ENCODE results near the gene MDM1.

The MDM1 gene

GRCh38 chr12:68292151-68292943, 39.8 kb downstream of the MDM1 start:
- Histone ChIP-seq H3K4me1 (ENCODE audit: control insufficient read depth, insufficient read depth, low read length) (no peaks in the 10 kb centered on the region), H3K27me3 (ENCODE audit: control insufficient read depth, insufficient read depth, low read length) (no peaks in the 10 kb centered on the region), H3K36me3 (ENCODE audit: control insufficient read depth, insufficient read depth, low read length) (no peaks in the 10 kb centered on the region), H3K27ac (ENCODE audit: low read length) (no peak overlapping the region), H3K4me3 (ENCODE audit: low read length) (no peak overlapping the region), H3K9me3 (ENCODE audit: control insufficient read depth, insufficient read depth, low read length) (no peaks in the 10 kb centered on the region)
- DNase-seq (ENCODE audit: low read depth, low spot score): no peak
- WGBS (ENCODE audit: insufficient coverage, insufficient read length): no CpG with 5 or more reads among the region's 9 CpGs

- H3K4me1 ChIP-seq (ENCODE audit: control insufficient read depth, insufficient read depth, low read length): no peaks in the 10 kb centered on the region
- DNase-seq (ENCODE audit: low read depth, low spot score): no peak
- H3K27me3 ChIP-seq (ENCODE audit: control insufficient read depth, insufficient read depth, low read length): no peaks in the 10 kb centered on the region
- no peak overlapping the region for H3K4me3 ChIP-seq (ENCODE audit: low read length)
- H3K27ac ChIP-seq (ENCODE audit: low read length): no peak overlapping the region
- no CpG with 5 or more reads among the region's 4 CpGs for WGBS (ENCODE audit: insufficient coverage, insufficient read length)
- no peaks in the 10 kb centered on the region for H3K9me3 ChIP-seq (ENCODE audit: control insufficient read depth, insufficient read depth, low read length)
- H3K36me3 ChIP-seq (ENCODE audit: control insufficient read depth, insufficient read depth, low read length): no peaks in the 10 kb centered on the region
These were observed 40.6 kb downstream of the MDM1 start for GRCh38 chr12:68291396-68292036.

- DNase-seq (ENCODE audit: low read depth, low spot score): no peak
- H3K4me3 ChIP-seq (ENCODE audit: low read length): no peak overlapping the region
- H3K27me3 ChIP-seq (ENCODE audit: control insufficient read depth, insufficient read depth, low read length): no peaks in the 10 kb centered on the region
- no peaks in the 10 kb centered on the region for H3K36me3 ChIP-seq (ENCODE audit: control insufficient read depth, insufficient read depth, low read length)
- no CpG with 5 or more reads among the region's 6 CpGs for WGBS (ENCODE audit: insufficient coverage, insufficient read length)
- no peaks in the 10 kb centered on the region for H3K4me1 ChIP-seq (ENCODE audit: control insufficient read depth, insufficient read depth, low read length)
- no peaks in the 10 kb centered on the region for H3K9me3 ChIP-seq (ENCODE audit: control insufficient read depth, insufficient read depth, low read length)
- no peak overlapping the region for H3K27ac ChIP-seq (ENCODE audit: low read length)
These were observed 42.0 kb downstream of the MDM1 start for GRCh38 chr12:68290126-68290525.

- no peaks in the 10 kb centered on the region for H3K9me3 ChIP-seq (ENCODE audit: control insufficient read depth, insufficient read depth, low read length)
- no peaks in the 10 kb centered on the region for H3K4me1 ChIP-seq (ENCODE audit: control insufficient read depth, insufficient read depth, low read length)
- no peaks in the 10 kb centered on the region for H3K36me3 ChIP-seq (ENCODE audit: control insufficient read depth, insufficient read depth, low read length)
- no peak for DNase-seq (ENCODE audit: low read depth, low spot score)
- no CpG with 5 or more reads among the region's 5 CpGs for WGBS (ENCODE audit: insufficient coverage, insufficient read length)
- H3K4me3 ChIP-seq (ENCODE audit: low read length): no peak overlapping the region
- no peaks in the 10 kb centered on the region for H3K27me3 ChIP-seq (ENCODE audit: control insufficient read depth, insufficient read depth, low read length)
- no peak overlapping the region for H3K27ac ChIP-seq (ENCODE audit: low read length)
These were observed 45.1 kb downstream of the MDM1 start for GRCh38 chr12:68287106-68287505.

GRCh38 chr12:68286396-68286795, 45.8 kb downstream of the MDM1 start:
- no peaks in the 10 kb centered on the region for H3K4me1 ChIP-seq (ENCODE audit: control insufficient read depth, insufficient read depth, low read length)
- no peaks in the 10 kb centered on the region for H3K36me3 ChIP-seq (ENCODE audit: control insufficient read depth, insufficient read depth, low read length)
- no peaks in the 10 kb centered on the region for H3K27me3 ChIP-seq (ENCODE audit: control insufficient read depth, insufficient read depth, low read length)
- DNase-seq (ENCODE audit: low read depth, low spot score): no peak
- H3K9me3 ChIP-seq (ENCODE audit: control insufficient read depth, insufficient read depth, low read length): no peaks in the 10 kb centered on the region
- H3K27ac ChIP-seq (ENCODE audit: low read length): no peak overlapping the region
- no CpG with 5 or more reads among the region's 4 CpGs for WGBS (ENCODE audit: insufficient coverage, insufficient read length)
- H3K4me3 ChIP-seq (ENCODE audit: low read length): no peak overlapping the region

- Histone ChIP-seq H3K27me3 (ENCODE audit: control insufficient read depth, insufficient read depth, low read length) (no peaks in the 10 kb centered on the region), H3K36me3 (ENCODE audit: control insufficient read depth, insufficient read depth, low read length) (no peaks in the 10 kb centered on the region), H3K4me1 (ENCODE audit: control insufficient read depth, insufficient read depth, low read length) (no peaks in the 10 kb centered on the region), H3K27ac (ENCODE audit: low read length) (no peak overlapping the region), H3K4me3 (ENCODE audit: low read length) (no peak overlapping the region), H3K9me3 (ENCODE audit: control insufficient read depth, insufficient read depth, low read length) (no peaks in the 10 kb centered on the region)
- no peak for DNase-seq (ENCODE audit: low read depth, low spot score)
- no CpG with 5 or more reads among the region's 3 CpGs for WGBS (ENCODE audit: insufficient coverage, insufficient read length)
These were observed 46.6 kb downstream of the MDM1 start for GRCh38 chr12:68285541-68285940.

GRCh38 chr12:68281322-68282077, 50.7 kb downstream of the MDM1 start:
- H3K9me3 ChIP-seq (ENCODE audit: control insufficient read depth, insufficient read depth, low read length): no peaks in the 10 kb centered on the region
- H3K4me3 ChIP-seq (ENCODE audit: low read length): no peak overlapping the region
- WGBS (ENCODE audit: insufficient coverage, insufficient read length): no CpG with 5 or more reads among the region's 4 CpGs
- no peaks in the 10 kb centered on the region for H3K27me3 ChIP-seq (ENCODE audit: control insufficient read depth, insufficient read depth, low read length)
- no peaks in the 10 kb centered on the region for H3K4me1 ChIP-seq (ENCODE audit: control insufficient read depth, insufficient read depth, low read length)
- H3K27ac ChIP-seq (ENCODE audit: low read length): no peak overlapping the region
- no peak for DNase-seq (ENCODE audit: low read depth, low spot score)
- H3K36me3 ChIP-seq (ENCODE audit: control insufficient read depth, insufficient read depth, low read length): no peaks in the 10 kb centered on the region

GRCh38 chr12:68280240-68280639, 51.9 kb downstream of the MDM1 start:
- no peak for DNase-seq (ENCODE audit: low read depth, low spot score)
- Histone ChIP-seq H3K27me3 (ENCODE audit: control insufficient read depth, insufficient read depth, low read length) (no peaks in the 10 kb centered on the region), H3K36me3 (ENCODE audit: control insufficient read depth, insufficient read depth, low read length) (no peaks in the 10 kb centered on the region), H3K4me1 (ENCODE audit: control insufficient read depth, insufficient read depth, low read length) (no peaks in the 10 kb centered on the region), H3K27ac (ENCODE audit: low read length) (no peak overlapping the region), H3K4me3 (ENCODE audit: low read length) (no peak overlapping the region), H3K9me3 (ENCODE audit: control insufficient read depth, insufficient read depth, low read length) (no peaks in the 10 kb centered on the region)
- WGBS (ENCODE audit: insufficient coverage, insufficient read length): no CpG with 5 or more reads among the region's 2 CpGs

GRCh38 chr12:68279227-68280054, 52.7 kb downstream of the MDM1 start:
- Histone ChIP-seq H3K27me3 (ENCODE audit: control insufficient read depth, insufficient read depth, low read length) (no peaks in the 10 kb centered on the region), H3K9me3 (ENCODE audit: control insufficient read depth, insufficient read depth, low read length) (no peaks in the 10 kb centered on the region), H3K27ac (ENCODE audit: low read length) (no peak overlapping the region), H3K36me3 (ENCODE audit: control insufficient read depth, insufficient read depth, low read length) (no peaks in the 10 kb centered on the region), H3K4me1 (ENCODE audit: control insufficient read depth, insufficient read depth, low read length) (no peaks in the 10 kb centered on the region), H3K4me3 (ENCODE audit: low read length) (no peak overlapping the region)
- no CpG with 5 or more reads among the region's 5 CpGs for WGBS (ENCODE audit: insufficient coverage, insufficient read length)
- DNase-seq (ENCODE audit: low read depth, low spot score): no peak

- 100% methylated on average over 2 of the region's 6 CpGs for WGBS (ENCODE audit: insufficient coverage, insufficient read length)
- Histone ChIP-seq H3K36me3 (ENCODE audit: control insufficient read depth, insufficient read depth, low read length) (no peaks in the 10 kb centered on the region), H3K9me3 (ENCODE audit: control insufficient read depth, insufficient read depth, low read length) (no peaks in the 10 kb centered on the region), H3K4me1 (ENCODE audit: control insufficient read depth, insufficient read depth, low read length) (no peaks in the 10 kb centered on the region), H3K27ac (ENCODE audit: low read length) (no peak overlapping the region), H3K4me3 (ENCODE audit: low read length) (no peak overlapping the region), H3K27me3 (ENCODE audit: control insufficient read depth, insufficient read depth, low read length) (no peaks in the 10 kb centered on the region)
- no peak for DNase-seq (ENCODE audit: low read depth, low spot score)
These were observed 55.7 kb downstream of the MDM1 start for GRCh38 chr12:68276402-68276930.

All from iPS DF 6.9 (cell line).